ENCODE results near the gene ANKMY1.

GRCh38 chr2:240439698-240440151, 118.1 kb downstream of the ANKMY1 start:
- TF ChIP-seq POLR2A (IDR thresholded peaks at IDR 0.05; ENCODE audit: extremely low read depth, insufficient read length), result no peak
- TF ChIP-seq MYC (IDR thresholded peaks at IDR 0.05; ENCODE audit: low read depth, low read length), result no peak
- TF ChIP-seq CTCF (IDR thresholded peaks at IDR 0.05; ENCODE audit: low read depth, low read length), result no peak
- TF ChIP-seq MAX (IDR thresholded peaks at IDR 0.05; ENCODE audit: low read depth, low read length), result no peak

All from NB4 (cell line).